DND-41 (cell line): ENCODE data around the gene GDPD1.

Source experiments
- CTCF ChIP-seq: IDR thresholded peaks from 2 replicates; pipeline ENCODE4 v1.5.1; 2012; ENCODE audit warnings: borderline replicate concordance, low read length, moderate library complexity, mild to moderate bottlenecking; ENCODE audit not compliant: poor library complexity, severe bottlenecking; ENCODE audit errors: extremely low read depth
- EZH2 ChIP-seq: IDR thresholded peaks from 3 replicates; pipeline ENCODE4 v1.6.1; 2012; ENCODE audit warnings: borderline replicate concordance, low read depth, mild to moderate bottlenecking, moderate library complexity, low read length, inconsistent platforms; ENCODE audit not compliant: severe bottlenecking

GRCh38 chr17:59260722-59261121 lies 40.4 kb downstream of the GDPD1 start:
- TF ChIP-seq EZH2 (no peak), CTCF (no peak)
